GM23338 (cell line): ENCODE results near the gene RNF157. TPM values are rescaled to one million over a fixed set of nuclear protein-coding genes. Genes with fewer than 3 reads are reported as not detected.

Experiments
- ATAC-seq: fragments of 200-7000 bp; cut with Tn5 transposase; 3 replicates; pipeline ENCODE4 v1.9.1; 2020
- DNase-seq: peaks from one replicate; pipeline ENCODE4 v3.0.0-alpha.2; 2015; ENCODE audit warnings: low spot score
- H2AFZ ChIP-seq: fragments of 200-600 bp; sonication (generic); 2 replicates; pipeline ENCODE4 v1.8.0; 2016; ENCODE audit warnings: antibody characterized with exemption, mild to moderate bottlenecking, moderate library complexity
- H3F3A ChIP-seq: fragments of 200-600 bp; sonication (generic); replicated peaks from 2 replicates; pipeline ENCODE4 v1.8.0; 2017; ENCODE audit warnings: antibody characterized with exemption, mixed run types, low read depth
- H3K27ac ChIP-seq: fragments of 200-600 bp; sonication (generic); 2 replicates; pipeline ENCODE4 v1.6.1; 2016; ENCODE audit warnings: low read depth
- H3K27me3 ChIP-seq: fragments of 200-600 bp; sonication (generic); 2 replicates; pipeline ENCODE4 v1.8.0; 2016; ENCODE audit warnings: mild to moderate bottlenecking, mixed run types, moderate library complexity; ENCODE audit not compliant: insufficient read depth
- H3K36me3 ChIP-seq: fragments of 200-600 bp; sonication (generic); 2 replicates; pipeline ENCODE4 v1.8.0; 2016; ENCODE audit warnings: mild to moderate bottlenecking; ENCODE audit not compliant: insufficient read depth
- H3K4me1 ChIP-seq: fragments of 200-600 bp; sonication (generic); 2 replicates; pipeline ENCODE4 v1.8.0; 2016; ENCODE audit warnings: mild to moderate bottlenecking, moderate library complexity; ENCODE audit not compliant: insufficient read depth
- H3K4me2 ChIP-seq: fragments of 200-600 bp; sonication (generic); 2 replicates; pipeline ENCODE4 v1.7.1; 2017; ENCODE audit warnings: mixed run types
- H3K4me3 ChIP-seq: fragments of 200-600 bp; sonication (generic); 2 replicates; pipeline ENCODE4 v1.6.1; 2016; ENCODE audit warnings: mixed run types
- H3K79me2 ChIP-seq: fragments of 200-600 bp; sonication (generic); replicated peaks from 2 replicates; pipeline ENCODE4 v1.8.0; 2017; ENCODE audit warnings: mild to moderate bottlenecking; ENCODE audit not compliant: insufficient read depth
- H3K9me2 ChIP-seq: fragments of 200-600 bp; sonication (generic); 2 replicates; pipeline ENCODE4 v1.8.0; 2017; ENCODE audit not compliant: insufficient read depth
- H4K20me1 ChIP-seq: fragments of 200-600 bp; sonication (generic); replicated peaks from 2 replicates; pipeline ENCODE4 v1.8.0; 2017; ENCODE audit warnings: mild to moderate bottlenecking; ENCODE audit not compliant: insufficient read depth
- H3K27ac Mint-ChIP-seq: 2 replicates; pipeline ENCODE4 v1.8.0; 2020; ENCODE audit warnings: inconsistent platforms, mild to moderate bottlenecking, moderate library complexity, mixed read lengths
- H3K27me3 Mint-ChIP-seq: 3 replicates; pipeline ENCODE4 v1.8.0; 2022; ENCODE audit warnings: low read depth, mild to moderate bottlenecking, moderate library complexity, mixed read lengths, inconsistent platforms; ENCODE audit not compliant: insufficient read depth, poor library complexity
- H3K36me3 Mint-ChIP-seq: 3 replicates; pipeline ENCODE4 v1.8.0; 2021; ENCODE audit warnings: low read depth, mild to moderate bottlenecking, inconsistent platforms, moderate library complexity, mixed read lengths
- H3K4me1 Mint-ChIP-seq: 3 replicates; pipeline ENCODE4 v1.8.0; 2020; ENCODE audit warnings: mild to moderate bottlenecking, inconsistent platforms, mixed read lengths
- H3K4me3 Mint-ChIP-seq: 3 replicates; pipeline ENCODE4 v1.8.0; 2021; ENCODE audit warnings: moderate library complexity, mild to moderate bottlenecking, inconsistent platforms, mixed read lengths
- H3K9me3 Mint-ChIP-seq: 3 replicates; pipeline ENCODE4 v1.8.0; 2020; ENCODE audit warnings: moderate library complexity, mild to moderate bottlenecking, inconsistent platforms, mixed read lengths
- EZH2phosphoT487 ChIP-seq: fragments of 200-600 bp; sonication (generic); IDR thresholded peaks from one replicate; pipeline ENCODE4 v1.8.1; 2018; ENCODE audit warnings: antibody characterized with exemption; ENCODE audit not compliant: unreplicated experiment
- NANOG ChIP-seq: IDR thresholded peaks from 2 replicates; pipeline ENCODE4 v1.6.1; 2016; ENCODE audit warnings: antibody characterized with exemption, borderline replicate concordance
- POLR2AphosphoS5 ChIP-seq: IDR thresholded peaks from 2 replicates; pipeline ENCODE4 v1.6.1; 2016; ENCODE audit warnings: antibody characterized with exemption, low read depth
- REST ChIP-seq: IDR thresholded peaks from one replicate; pipeline ENCODE4 v1.6.1; 2018; ENCODE audit warnings: antibody characterized with exemption; ENCODE audit not compliant: unreplicated experiment
- STAT1 ChIP-seq: IDR thresholded peaks from one replicate; pipeline ENCODE4 v1.6.1; 2016; ENCODE audit warnings: antibody characterized with exemption; ENCODE audit not compliant: unreplicated experiment
- ZNF114 ChIP-seq: fragments of 250-450 bp; sonication (Bioruptor Pico); IDR thresholded peaks from 2 replicates; pipeline ENCODE4 v1.5.0; 2020; ENCODE audit warnings: mild to moderate bottlenecking, moderate library complexity
- polyA plus RNA-seq: library from polyadenylated mRNA; unstranded; fragments of >200 nt; fragmentation: Nextera tagmentation; extraction: Ambion mirVana; gene quantifications from 2 replicates; pipeline ENCODE4 v1.2.1, GENCODE V29; 2016
- total RNA-seq: library from RNA; depleted of rRNA; stranded (reverse); fragments of >200 nt; shearing (Covaris generic); gene quantifications from 2 replicates; pipeline ENCODE4 v1.2.3, GENCODE V29; 2014
- TF ChIP-seq, protein P1 (sequence below): fragments of 250-450 bp; sonication (Bioruptor Pico); IDR thresholded peaks from 2 replicates; pipeline ENCODE4 v1.5.0; 2020; ENCODE audit warnings: mild to moderate bottlenecking, moderate library complexity
- TF ChIP-seq, protein P2 (sequence below), 2 experiments: fragments of 200-600 bp in 1 of 2; sonication (generic) in 1 of 2; conservative IDR thresholded peaks; 2 replicates each; pipeline versions ENCODE4 v1.5.1 to v1.6.1; 2016 to 2017; ENCODE audit warnings: antibody characterized with exemption in 2 of 2, low read depth in 2 of 2, mild to moderate bottlenecking in 2 of 2, moderate library complexity in 1 of 2
- TF ChIP-seq, protein P3 (sequence below): IDR thresholded peaks from 2 replicates; pipeline ENCODE4 v1.6.1; 2016; ENCODE audit warnings: antibody characterized with exemption

Gene RNF157
- total and polyA plus RNA-seq, 2 experiments from 2014 or later: 7.8 to 11.7 TPM

DNA sequence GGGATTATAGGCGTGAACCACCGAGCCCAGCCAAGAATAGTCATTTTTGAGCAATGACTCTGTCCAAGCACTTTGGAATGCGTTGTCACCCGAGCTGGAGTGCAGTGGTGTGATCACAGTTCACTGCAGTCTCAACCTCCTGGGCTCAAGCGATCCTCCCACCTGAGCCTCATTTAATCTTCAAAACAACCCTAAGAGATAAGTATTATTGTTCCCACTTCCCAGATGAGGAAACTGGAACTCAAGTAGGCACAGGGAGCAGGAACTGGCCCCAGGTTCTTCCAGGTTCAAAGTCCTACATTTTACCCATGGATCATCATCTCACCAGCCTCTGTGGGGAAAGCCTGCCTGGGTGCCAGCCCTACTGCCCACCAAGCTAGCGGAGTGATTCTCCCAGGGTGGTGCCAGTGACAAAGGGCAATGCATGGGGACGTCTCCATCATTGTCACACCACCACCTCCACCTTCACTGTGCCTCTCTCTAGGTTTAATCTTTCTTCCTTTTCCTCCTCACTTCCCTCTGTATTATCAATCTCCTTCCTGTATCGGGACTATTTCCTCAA, 11.3 kb upstream of the RNF157 start:
- Mint-ChIP-seq H3K9me3 (no peaks in the 10 kb centered on the region), H3K27ac (peak overlapping the region; percentile 68; the same call in 1 of the 2 replicates), H3K36me3 (no peaks in the 10 kb centered on the region), H3K27me3 (peaks cover 10% of the 10 kb centered on the region), H3K4me3 (no peak overlapping the region), H3K4me1 (peaks cover 5% of the 10 kb centered on the region)
- Histone ChIP-seq H3K79me2 (no peaks in the 10 kb centered on the region), H2AFZ (no peak overlapping the region; the same call in 1 of the 2 replicates), H3K27me3 (no peaks in the 10 kb centered on the region), H3K4me1 (no peaks in the 10 kb centered on the region), H4K20me1 (no peaks in the 10 kb centered on the region), H3K27ac (no peak overlapping the region), H3K9me2 (no peaks in the 10 kb centered on the region), H3K4me3 (no peak overlapping the region), H3K36me3 (no peaks in the 10 kb centered on the region), H3K4me2 (no peak overlapping the region), H3F3A (0 out of 2 replicates have a peak, but pooled peaks cover 3% of the 10 kb centered on the region)
- TF ChIP-seq ZNF114 (CRISPR knock-in tag): no peak
- TF ChIP-seq STAT1: no peak
- TF ChIP-seq, protein P1, sequence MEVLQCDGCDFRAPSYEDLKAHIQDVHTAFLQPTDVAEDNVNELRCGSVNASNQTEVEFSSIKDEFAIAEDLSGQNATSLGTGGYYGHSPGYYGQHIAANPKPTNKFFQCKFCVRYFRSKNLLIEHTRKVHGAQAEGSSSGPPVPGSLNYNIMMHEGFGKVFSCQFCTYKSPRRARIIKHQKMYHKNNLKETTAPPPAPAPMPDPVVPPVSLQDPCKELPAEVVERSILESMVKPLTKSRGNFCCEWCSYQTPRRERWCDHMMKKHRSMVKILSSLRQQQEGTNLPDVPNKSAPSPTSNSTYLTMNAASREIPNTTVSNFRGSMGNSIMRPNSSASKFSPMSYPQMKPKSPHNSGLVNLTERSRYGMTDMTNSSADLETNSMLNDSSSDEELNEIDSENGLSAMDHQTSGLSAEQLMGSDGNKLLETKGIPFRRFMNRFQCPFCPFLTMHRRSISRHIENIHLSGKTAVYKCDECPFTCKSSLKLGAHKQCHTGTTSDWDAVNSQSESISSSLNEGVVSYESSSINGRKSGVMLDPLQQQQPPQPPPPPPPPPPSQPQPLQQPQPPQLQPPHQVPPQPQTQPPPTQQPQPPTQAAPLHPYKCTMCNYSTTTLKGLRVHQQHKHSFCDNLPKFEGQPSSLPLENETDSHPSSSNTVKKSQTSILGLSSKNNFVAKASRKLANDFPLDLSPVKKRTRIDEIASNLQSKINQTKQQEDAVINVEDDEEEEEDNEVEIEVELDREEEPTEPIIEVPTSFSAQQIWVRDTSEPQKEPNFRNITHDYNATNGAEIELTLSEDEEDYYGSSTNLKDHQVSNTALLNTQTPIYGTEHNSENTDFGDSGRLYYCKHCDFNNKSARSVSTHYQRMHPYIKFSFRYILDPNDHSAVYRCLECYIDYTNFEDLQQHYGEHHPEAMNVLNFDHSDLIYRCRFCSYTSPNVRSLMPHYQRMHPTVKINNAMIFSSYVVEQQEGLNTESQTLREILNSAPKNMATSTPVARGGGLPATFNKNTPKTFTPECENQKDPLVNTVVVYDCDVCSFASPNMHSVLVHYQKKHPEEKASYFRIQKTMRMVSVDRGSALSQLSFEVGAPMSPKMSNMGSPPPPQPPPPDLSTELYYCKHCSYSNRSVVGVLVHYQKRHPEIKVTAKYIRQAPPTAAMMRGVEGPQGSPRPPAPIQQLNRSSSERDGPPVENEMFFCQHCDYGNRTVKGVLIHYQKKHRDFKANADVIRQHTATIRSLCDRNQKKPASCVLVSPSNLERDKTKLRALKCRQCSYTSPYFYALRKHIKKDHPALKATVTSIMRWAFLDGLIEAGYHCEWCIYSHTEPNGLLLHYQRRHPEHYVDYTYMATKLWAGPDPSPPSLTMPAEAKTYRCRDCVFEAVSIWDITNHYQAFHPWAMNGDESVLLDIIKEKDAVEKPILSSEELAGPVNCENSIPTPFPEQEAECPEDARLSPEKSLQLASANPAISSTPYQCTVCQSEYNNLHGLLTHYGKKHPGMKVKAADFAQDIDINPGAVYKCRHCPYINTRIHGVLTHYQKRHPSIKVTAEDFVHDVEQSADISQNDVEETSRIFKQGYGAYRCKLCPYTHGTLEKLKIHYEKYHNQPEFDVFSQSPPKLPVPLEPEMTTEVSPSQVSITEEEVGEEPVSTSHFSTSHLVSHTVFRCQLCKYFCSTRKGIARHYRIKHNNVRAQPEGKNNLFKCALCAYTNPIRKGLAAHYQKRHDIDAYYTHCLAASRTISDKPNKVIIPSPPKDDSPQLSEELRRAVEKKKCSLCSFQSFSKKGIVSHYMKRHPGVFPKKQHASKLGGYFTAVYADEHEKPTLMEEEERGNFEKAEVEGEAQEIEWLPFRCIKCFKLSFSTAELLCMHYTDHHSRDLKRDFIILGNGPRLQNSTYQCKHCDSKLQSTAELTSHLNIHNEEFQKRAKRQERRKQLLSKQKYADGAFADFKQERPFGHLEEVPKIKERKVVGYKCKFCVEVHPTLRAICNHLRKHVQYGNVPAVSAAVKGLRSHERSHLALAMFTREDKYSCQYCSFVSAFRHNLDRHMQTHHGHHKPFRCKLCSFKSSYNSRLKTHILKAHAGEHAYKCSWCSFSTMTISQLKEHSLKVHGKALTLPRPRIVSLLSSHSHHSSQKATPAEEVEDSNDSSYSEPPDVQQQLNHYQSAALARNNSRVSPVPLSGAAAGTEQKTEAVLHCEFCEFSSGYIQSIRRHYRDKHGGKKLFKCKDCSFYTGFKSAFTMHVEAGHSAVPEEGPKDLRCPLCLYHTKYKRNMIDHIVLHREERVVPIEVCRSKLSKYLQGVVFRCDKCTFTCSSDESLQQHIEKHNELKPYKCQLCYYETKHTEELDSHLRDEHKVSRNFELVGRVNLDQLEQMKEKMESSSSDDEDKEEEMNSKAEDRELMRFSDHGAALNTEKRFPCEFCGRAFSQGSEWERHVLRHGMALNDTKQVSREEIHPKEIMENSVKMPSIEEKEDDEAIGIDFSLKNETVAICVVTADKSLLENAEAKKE (CRISPR knock-in tag): no peak
- TF ChIP-seq EZH2phosphoT487: no peak
- TF ChIP-seq, protein P2, sequence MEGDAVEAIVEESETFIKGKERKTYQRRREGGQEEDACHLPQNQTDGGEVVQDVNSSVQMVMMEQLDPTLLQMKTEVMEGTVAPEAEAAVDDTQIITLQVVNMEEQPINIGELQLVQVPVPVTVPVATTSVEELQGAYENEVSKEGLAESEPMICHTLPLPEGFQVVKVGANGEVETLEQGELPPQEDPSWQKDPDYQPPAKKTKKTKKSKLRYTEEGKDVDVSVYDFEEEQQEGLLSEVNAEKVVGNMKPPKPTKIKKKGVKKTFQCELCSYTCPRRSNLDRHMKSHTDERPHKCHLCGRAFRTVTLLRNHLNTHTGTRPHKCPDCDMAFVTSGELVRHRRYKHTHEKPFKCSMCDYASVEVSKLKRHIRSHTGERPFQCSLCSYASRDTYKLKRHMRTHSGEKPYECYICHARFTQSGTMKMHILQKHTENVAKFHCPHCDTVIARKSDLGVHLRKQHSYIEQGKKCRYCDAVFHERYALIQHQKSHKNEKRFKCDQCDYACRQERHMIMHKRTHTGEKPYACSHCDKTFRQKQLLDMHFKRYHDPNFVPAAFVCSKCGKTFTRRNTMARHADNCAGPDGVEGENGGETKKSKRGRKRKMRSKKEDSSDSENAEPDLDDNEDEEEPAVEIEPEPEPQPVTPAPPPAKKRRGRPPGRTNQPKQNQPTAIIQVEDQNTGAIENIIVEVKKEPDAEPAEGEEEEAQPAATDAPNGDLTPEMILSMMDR (conservative IDR thresholded peaks at IDR 0.05; ENCODE audit: low read depth in 2 of 2): no peak
- TF ChIP-seq, protein P3, sequence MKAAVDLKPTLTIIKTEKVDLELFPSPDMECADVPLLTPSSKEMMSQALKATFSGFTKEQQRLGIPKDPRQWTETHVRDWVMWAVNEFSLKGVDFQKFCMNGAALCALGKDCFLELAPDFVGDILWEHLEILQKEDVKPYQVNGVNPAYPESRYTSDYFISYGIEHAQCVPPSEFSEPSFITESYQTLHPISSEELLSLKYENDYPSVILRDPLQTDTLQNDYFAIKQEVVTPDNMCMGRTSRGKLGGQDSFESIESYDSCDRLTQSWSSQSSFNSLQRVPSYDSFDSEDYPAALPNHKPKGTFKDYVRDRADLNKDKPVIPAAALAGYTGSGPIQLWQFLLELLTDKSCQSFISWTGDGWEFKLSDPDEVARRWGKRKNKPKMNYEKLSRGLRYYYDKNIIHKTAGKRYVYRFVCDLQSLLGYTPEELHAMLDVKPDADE: no peak
- TF ChIP-seq POLR2AphosphoS5: no peak
- TF ChIP-seq REST: no peak
- TF ChIP-seq NANOG: no peak
- ATAC-seq (no peak), DNase-seq (no peak)
